Measurements from ENCODE around the gene WNT16. TPM values are rescaled to one million over a fixed set of nuclear protein-coding genes. Genes with fewer than 3 reads are reported as not detected.

The WNT16 gene
- total and polyA plus RNA-seq, 2 of the 8 experiments (the other 6 are each of a cell fraction or from before 2014, with no cell fraction given), result 0.11 to 0.52 TPM

DNA sequence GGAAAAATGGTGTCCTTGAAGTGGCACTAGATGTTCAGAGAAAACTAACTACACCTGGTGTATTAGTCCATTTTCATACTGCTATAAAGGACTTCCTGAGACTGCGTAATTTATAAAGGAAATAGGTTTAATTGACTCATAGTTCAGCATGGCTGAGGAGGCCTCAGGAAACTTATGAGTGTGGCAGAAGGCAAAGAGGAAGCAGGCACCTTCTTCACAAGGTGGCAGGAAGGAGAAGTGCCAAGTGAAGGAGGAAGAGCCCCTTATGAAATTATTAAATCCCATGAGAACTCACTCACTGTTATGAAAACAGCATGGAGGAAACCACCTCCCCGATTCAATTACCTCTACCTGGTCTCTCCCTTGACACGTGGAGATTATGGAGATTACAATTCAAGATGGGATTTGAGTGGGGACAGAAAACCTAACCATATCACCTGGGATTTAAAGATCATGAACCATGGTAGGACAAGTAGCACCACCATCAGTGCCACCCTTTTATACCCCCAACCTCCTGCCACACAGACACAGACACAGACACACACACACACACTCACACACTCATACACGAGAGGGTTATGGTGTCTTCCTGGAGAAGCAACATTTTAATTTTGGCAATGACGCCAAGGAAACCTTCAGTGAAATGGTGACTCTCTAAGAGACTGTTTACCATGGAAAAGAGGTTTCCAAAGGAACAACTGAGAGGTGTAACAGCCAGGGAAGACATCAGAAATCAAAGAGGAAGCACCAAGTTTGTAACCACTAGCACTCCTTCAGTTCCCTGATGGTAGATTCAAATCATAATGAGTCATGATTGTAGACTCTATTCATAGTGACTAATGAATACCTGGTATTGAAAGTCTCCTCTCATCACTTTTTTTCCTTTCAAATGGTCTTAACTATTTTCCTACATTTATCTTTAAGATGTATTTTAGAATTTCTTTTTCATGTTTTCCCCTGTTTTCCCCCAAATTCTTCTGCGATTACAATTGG lies 41.8 kb upstream of the WNT16 start (continued):
- TF ChIP-seq, protein P1, sequence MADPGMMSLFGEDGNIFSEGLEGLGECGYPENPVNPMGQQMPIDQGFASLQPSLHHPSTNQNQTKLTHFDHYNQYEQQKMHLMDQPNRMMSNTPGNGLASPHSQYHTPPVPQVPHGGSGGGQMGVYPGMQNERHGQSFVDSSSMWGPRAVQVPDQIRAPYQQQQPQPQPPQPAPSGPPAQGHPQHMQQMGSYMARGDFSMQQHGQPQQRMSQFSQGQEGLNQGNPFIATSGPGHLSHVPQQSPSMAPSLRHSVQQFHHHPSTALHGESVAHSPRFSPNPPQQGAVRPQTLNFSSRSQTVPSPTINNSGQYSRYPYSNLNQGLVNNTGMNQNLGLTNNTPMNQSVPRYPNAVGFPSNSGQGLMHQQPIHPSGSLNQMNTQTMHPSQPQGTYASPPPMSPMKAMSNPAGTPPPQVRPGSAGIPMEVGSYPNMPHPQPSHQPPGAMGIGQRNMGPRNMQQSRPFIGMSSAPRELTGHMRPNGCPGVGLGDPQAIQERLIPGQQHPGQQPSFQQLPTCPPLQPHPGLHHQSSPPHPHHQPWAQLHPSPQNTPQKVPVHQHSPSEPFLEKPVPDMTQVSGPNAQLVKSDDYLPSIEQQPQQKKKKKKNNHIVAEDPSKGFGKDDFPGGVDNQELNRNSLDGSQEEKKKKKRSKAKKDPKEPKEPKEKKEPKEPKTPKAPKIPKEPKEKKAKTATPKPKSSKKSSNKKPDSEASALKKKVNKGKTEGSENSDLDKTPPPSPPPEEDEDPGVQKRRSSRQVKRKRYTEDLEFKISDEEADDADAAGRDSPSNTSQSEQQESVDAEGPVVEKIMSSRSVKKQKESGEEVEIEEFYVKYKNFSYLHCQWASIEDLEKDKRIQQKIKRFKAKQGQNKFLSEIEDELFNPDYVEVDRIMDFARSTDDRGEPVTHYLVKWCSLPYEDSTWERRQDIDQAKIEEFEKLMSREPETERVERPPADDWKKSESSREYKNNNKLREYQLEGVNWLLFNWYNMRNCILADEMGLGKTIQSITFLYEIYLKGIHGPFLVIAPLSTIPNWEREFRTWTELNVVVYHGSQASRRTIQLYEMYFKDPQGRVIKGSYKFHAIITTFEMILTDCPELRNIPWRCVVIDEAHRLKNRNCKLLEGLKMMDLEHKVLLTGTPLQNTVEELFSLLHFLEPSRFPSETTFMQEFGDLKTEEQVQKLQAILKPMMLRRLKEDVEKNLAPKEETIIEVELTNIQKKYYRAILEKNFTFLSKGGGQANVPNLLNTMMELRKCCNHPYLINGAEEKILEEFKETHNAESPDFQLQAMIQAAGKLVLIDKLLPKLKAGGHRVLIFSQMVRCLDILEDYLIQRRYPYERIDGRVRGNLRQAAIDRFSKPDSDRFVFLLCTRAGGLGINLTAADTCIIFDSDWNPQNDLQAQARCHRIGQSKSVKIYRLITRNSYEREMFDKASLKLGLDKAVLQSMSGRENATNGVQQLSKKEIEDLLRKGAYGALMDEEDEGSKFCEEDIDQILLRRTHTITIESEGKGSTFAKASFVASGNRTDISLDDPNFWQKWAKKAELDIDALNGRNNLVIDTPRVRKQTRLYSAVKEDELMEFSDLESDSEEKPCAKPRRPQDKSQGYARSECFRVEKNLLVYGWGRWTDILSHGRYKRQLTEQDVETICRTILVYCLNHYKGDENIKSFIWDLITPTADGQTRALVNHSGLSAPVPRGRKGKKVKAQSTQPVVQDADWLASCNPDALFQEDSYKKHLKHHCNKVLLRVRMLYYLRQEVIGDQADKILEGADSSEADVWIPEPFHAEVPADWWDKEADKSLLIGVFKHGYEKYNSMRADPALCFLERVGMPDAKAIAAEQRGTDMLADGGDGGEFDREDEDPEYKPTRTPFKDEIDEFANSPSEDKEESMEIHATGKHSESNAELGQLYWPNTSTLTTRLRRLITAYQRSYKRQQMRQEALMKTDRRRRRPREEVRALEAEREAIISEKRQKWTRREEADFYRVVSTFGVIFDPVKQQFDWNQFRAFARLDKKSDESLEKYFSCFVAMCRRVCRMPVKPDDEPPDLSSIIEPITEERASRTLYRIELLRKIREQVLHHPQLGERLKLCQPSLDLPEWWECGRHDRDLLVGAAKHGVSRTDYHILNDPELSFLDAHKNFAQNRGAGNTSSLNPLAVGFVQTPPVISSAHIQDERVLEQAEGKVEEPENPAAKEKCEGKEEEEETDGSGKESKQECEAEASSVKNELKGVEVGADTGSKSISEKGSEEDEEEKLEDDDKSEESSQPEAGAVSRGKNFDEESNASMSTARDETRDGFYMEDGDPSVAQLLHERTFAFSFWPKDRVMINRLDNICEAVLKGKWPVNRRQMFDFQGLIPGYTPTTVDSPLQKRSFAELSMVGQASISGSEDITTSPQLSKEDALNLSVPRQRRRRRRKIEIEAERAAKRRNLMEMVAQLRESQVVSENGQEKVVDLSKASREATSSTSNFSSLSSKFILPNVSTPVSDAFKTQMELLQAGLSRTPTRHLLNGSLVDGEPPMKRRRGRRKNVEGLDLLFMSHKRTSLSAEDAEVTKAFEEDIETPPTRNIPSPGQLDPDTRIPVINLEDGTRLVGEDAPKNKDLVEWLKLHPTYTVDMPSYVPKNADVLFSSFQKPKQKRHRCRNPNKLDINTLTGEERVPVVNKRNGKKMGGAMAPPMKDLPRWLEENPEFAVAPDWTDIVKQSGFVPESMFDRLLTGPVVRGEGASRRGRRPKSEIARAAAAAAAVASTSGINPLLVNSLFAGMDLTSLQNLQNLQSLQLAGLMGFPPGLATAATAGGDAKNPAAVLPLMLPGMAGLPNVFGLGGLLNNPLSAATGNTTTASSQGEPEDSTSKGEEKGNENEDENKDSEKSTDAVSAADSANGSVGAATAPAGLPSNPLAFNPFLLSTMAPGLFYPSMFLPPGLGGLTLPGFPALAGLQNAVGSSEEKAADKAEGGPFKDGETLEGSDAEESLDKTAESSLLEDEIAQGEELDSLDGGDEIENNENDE (IDR thresholded peaks at IDR 0.05; ENCODE audit: insufficient replicate concordance, low read length), result no peak
- TF ChIP-seq SP1 (IDR thresholded peaks at IDR 0.05; ENCODE audit: low read depth, low read length), result no peak
- no peak for TF ChIP-seq KDM1A (IDR thresholded peaks at IDR 0.05; ENCODE audit: borderline replicate concordance, low read length)

Data from H1 (cell line).